ENCODE measurements around the gene TMBIM6.

Gene TMBIM6

GRCh38 chr12:49804821-49805220, 63.5 kb downstream of the TMBIM6 start:
- DNase-seq (ENCODE audit: low spot score) = no peak
- in situ Hi-C loops (cut with MboI; ENCODE audit: low sequenced_read_pairs, unreplicated experiment) = no loop called here
- no peak for TF ChIP-seq CTCF (IDR thresholded peaks at IDR 0.05; ENCODE audit: borderline replicate concordance, control extremely low read depth, extremely low read depth, insufficient read depth, missing control alignments)

- in situ Hi-C loops (cut with MboI; ENCODE audit: low sequenced_read_pairs, unreplicated experiment) = no loop called here
- DNase-seq (ENCODE audit: low spot score) = no peak
- no peak for TF ChIP-seq CTCF (IDR thresholded peaks at IDR 0.05; ENCODE audit: borderline replicate concordance, control extremely low read depth, extremely low read depth, insufficient read depth, missing control alignments)
Measured at GRCh38 chr12:49805409-49805808, 64.1 kb downstream of the TMBIM6 start.

GRCh38 chr12:49806321-49806813, 65.0 kb downstream of the TMBIM6 start:
- in situ Hi-C loops (cut with MboI; ENCODE audit: low sequenced_read_pairs, unreplicated experiment) = no loop called here
- no peak for TF ChIP-seq CTCF (IDR thresholded peaks at IDR 0.05; ENCODE audit: borderline replicate concordance, control extremely low read depth, extremely low read depth, insufficient read depth, missing control alignments)
- DNase-seq (ENCODE audit: low spot score) = no peak

GRCh38 chr12:49806877-49807276, 65.5 kb downstream of the TMBIM6 start:
- DNase-seq (ENCODE audit: low spot score) = no peak
- no peak for TF ChIP-seq CTCF (IDR thresholded peaks at IDR 0.05; ENCODE audit: borderline replicate concordance, control extremely low read depth, extremely low read depth, insufficient read depth, missing control alignments)
- in situ Hi-C loops (cut with MboI; ENCODE audit: low sequenced_read_pairs, unreplicated experiment) = no loop called here

- no peak for DNase-seq (ENCODE audit: low spot score)
- TF ChIP-seq CTCF (IDR thresholded peaks at IDR 0.05; ENCODE audit: borderline replicate concordance, control extremely low read depth, extremely low read depth, insufficient read depth, missing control alignments) = no peak
- in situ Hi-C loops (cut with MboI; ENCODE audit: low sequenced_read_pairs, unreplicated experiment) = no loop called here
Measured at GRCh38 chr12:49807991-49808580, 66.7 kb downstream of the TMBIM6 start.

- no peak for DNase-seq (ENCODE audit: low spot score)
- in situ Hi-C loops (cut with MboI; ENCODE audit: low sequenced_read_pairs, unreplicated experiment) = no loop called here
- no peak for TF ChIP-seq CTCF (IDR thresholded peaks at IDR 0.05; ENCODE audit: borderline replicate concordance, control extremely low read depth, extremely low read depth, insufficient read depth, missing control alignments)
Measured at GRCh38 chr12:49808686-49809380, 67.5 kb downstream of the TMBIM6 start.
